Naive thymus-derived CD8-positive, alpha-beta T cell (primary cell): ENCODE measurements around the gene REC114. TPM values are rescaled to one million over a fixed set of nuclear protein-coding genes. Genes with fewer than 3 reads are reported as not detected.
"Not testable (repeated sequence)": the region's sequence is repeated elsewhere in the genome, so short reads cannot be mapped to it uniquely, and the experiment has no call there.

ENCODE experiments used
- ATAC-seq, 2 donors: fragments of 150-1000 bp; cut with Tn5 transposase in 1 of 2; sonication (Bioruptor Pico), chemical (Tn5 transposase) in 1 of 2; 1 replicate in 1 of 2; 2 replicates in 1 of 2; pipeline ENCODE4 v1.10.0; 2021; ENCODE audit warnings: mild to moderate bottlenecking in 2 of 2, moderate library complexity in 2 of 2
- POLR2A ChIA-PET: fragments of 350-600 bp; sonication (Branson Sonifier 250); formaldehyde crosslinking; loops from one replicate; lab custom pipeline; 2021; ENCODE audit warnings: antibody characterized with exemption; lab: Charles Lee
- DNase-seq, 10 donors: peaks; one replicate each; pipeline versions ENCODE4 v3.0.0 to v3.0.0-alpha.2; 2020 to 2022
- H3K27ac Mint-ChIP-seq, 10 donors: one replicate each; pipeline ENCODE4 v1.8.0; 2020 to 2022; ENCODE audit warnings: mild to moderate bottlenecking in 10 of 10, mixed read lengths in 10 of 10, moderate library complexity in 4 of 10, inconsistent platforms in 1 of 10
- H3K27me3 Mint-ChIP-seq, 5 donors: one replicate each; pipeline ENCODE4 v1.8.0; 2021 to 2022; ENCODE audit warnings: mixed read lengths in 5 of 5
- H3K36me3 Mint-ChIP-seq, 3 donors: one replicate each; pipeline ENCODE4 v1.8.0; 2020 to 2022; ENCODE audit warnings: mixed read lengths in 3 of 3, mild to moderate bottlenecking in 2 of 3, inconsistent platforms in 1 of 3
- H3K4me1 Mint-ChIP-seq, 4 donors: one replicate each; pipeline ENCODE4 v1.8.0; 2021 to 2022; ENCODE audit warnings: mixed read lengths in 4 of 4
- H3K4me3 Mint-ChIP-seq, 10 donors: one replicate each; pipeline ENCODE4 v1.8.0; 2020 to 2022; ENCODE audit warnings: mild to moderate bottlenecking in 10 of 10, mixed read lengths in 10 of 10, moderate library complexity in 6 of 10, inconsistent platforms in 1 of 10
- H3K9me3 Mint-ChIP-seq, 9 donors: one replicate each; pipeline ENCODE4 v1.8.0; 2020 to 2022; ENCODE audit warnings: mixed read lengths in 9 of 9, mild to moderate bottlenecking in 3 of 9, inconsistent platforms in 1 of 9, moderate library complexity in 1 of 9
- polyA plus RNA-seq, 3 donors: library from polyadenylated mRNA; unstranded; fragments of 300-500 nt; fragmentation: Illumina TruSeq; gene quantifications; one replicate each; pipeline ENCODE4 v1.2.3, GENCODE V29; 2021
- total RNA-seq, 8 experiments: library from RNA in 2 of 8; stranded (reverse) in 2 of 8; gene quantifications; one replicate each; pipeline ENCODE4 v1.2.3 and lab custom pipeline; 2021 to 2026

Gene REC114
- total and polyA plus RNA-seq, 5 experiments from 2014 or later: 0.32 TPM; not detected in 4

- POLR2A ChIA-PET: no interaction called here
- Mint-ChIP-seq H3K36me3 (peaks cover 0 to 7% (median 3%) of the 10 kb centered on the region in 3 donors), H3K4me1 (no peaks in the 10 kb centered on the region)
Observed at GRCh38 chr15:73541479-73541878, 98.5 kb downstream of the REC114 start.

GRCh38 chr15:73548925-73549324 lies 106.0 kb downstream of the REC114 start:
- H3K9me3 Mint-ChIP-seq, ATAC-seq, H3K27me3 Mint-ChIP-seq, POLR2A ChIA-PET, H3K27ac Mint-ChIP-seq, H3K36me3 Mint-ChIP-seq, H3K4me1 Mint-ChIP-seq, H3K4me3 Mint-ChIP-seq, DNase-seq: not testable (repeated sequence)

More at GRCh38 chr15:73541479-73541878, 98.5 kb downstream of the REC114 start:
- DNase-seq (no peak), ATAC-seq (no peak)
- Mint-ChIP-seq H3K27ac (no peak overlapping the region), H3K9me3 (no peaks in the 10 kb centered on the region), H3K4me3 (no peak overlapping the region), H3K27me3 (peaks cover 0 to 8% (median 2%) of the 10 kb centered on the region in 5 donors)

GRCh38 chr15:73550190-73550589 lies 107.2 kb downstream of the REC114 start:
- H3K9me3 Mint-ChIP-seq: no peaks in the 10 kb centered on the region
- no peak overlapping the region for H3K4me3 Mint-ChIP-seq
- no peak for DNase-seq
- no peak overlapping the region for H3K27ac Mint-ChIP-seq
- peaks cover 0 to 4% (median 2%) of the 10 kb centered on the region in 5 donors for H3K27me3 Mint-ChIP-seq
- no peak for ATAC-seq
- peaks cover 0 to 4% (median 1%) of the 10 kb centered on the region in 3 donors for H3K36me3 Mint-ChIP-seq
- no peaks in the 10 kb centered on the region for H3K4me1 Mint-ChIP-seq
- POLR2A ChIA-PET: no interaction called here

- no peaks in the 10 kb centered on the region for H3K27me3 Mint-ChIP-seq
- no peaks in the 10 kb centered on the region for H3K9me3 Mint-ChIP-seq
- H3K36me3 Mint-ChIP-seq: peaks cover 0 to 38% (median 12%) of the 10 kb centered on the region in 3 donors
- peak overlapping the region in 1 of 10 donors; percentile 11 for H3K27ac Mint-ChIP-seq
- no peak for DNase-seq
- no peak overlapping the region for H3K4me3 Mint-ChIP-seq
- H3K4me1 Mint-ChIP-seq: no peaks in the 10 kb centered on the region
- ATAC-seq: no peak
- POLR2A ChIA-PET: no interaction called here
Observed at GRCh38 chr15:73555080-73555479, 112.1 kb downstream of the REC114 start.

- ATAC-seq: no peak
- Mint-ChIP-seq H3K4me3 (no peak overlapping the region), H3K9me3 (no peaks in the 10 kb centered on the region), H3K27ac (no peak overlapping the region), H3K27me3 (no peaks in the 10 kb centered on the region), H3K4me1 (no peaks in the 10 kb centered on the region), H3K36me3 (peaks cover 0 to 64% (median 15%) of the 10 kb centered on the region in 3 donors)
- POLR2A ChIA-PET: no interaction called here
- DNase-seq: no peak
Observed at GRCh38 chr15:73558529-73558928, 115.6 kb downstream of the REC114 start.

- peak; percentile 45 to 56 for ATAC-seq
- peak in 5 of 10 donors; percentile 13 to 40 (median 22) for DNase-seq
- Mint-ChIP-seq H3K36me3 (peaks cover 0 to 82% (median 15%) of the 10 kb centered on the region in 3 donors), H3K4me3 (no peak overlapping the region), H3K27ac (no peak overlapping the region), H3K27me3 (no peaks in the 10 kb centered on the region), H3K4me1 (peaks cover 0 to 5% (median 0%) of the 10 kb centered on the region in 4 donors), H3K9me3 (no peaks in the 10 kb centered on the region)
- POLR2A ChIA-PET: no interaction called here
Observed at GRCh38 chr15:73560501-73561117, 117.6 kb downstream of the REC114 start.

- H3K4me3 Mint-ChIP-seq: no peak overlapping the region
- H3K27ac Mint-ChIP-seq: peak overlapping the region in 4 of 10 donors; percentile 17 to 66 (median 44)
- DNase-seq: no peak
Observed at GRCh38 chr15:73564255-73564654, 121.3 kb downstream of the REC114 start.

GRCh38 chr15:73567020-73567419 lies 124.1 kb downstream of the REC114 start:
- POLR2A ChIA-PET: no interaction called here
- no peak overlapping the region for H3K4me3 Mint-ChIP-seq
- H3K36me3 Mint-ChIP-seq: peaks cover 8 to 92% (median 20%) of the 10 kb centered on the region in 3 donors
- DNase-seq (no peak), ATAC-seq (no peak)
- no peaks in the 10 kb centered on the region for H3K9me3 Mint-ChIP-seq
- H3K27ac Mint-ChIP-seq: peak overlapping the region in 3 of 10 donors; percentile 1 to 20 (median 5)
- H3K27me3 Mint-ChIP-seq: no peaks in the 10 kb centered on the region
- H3K4me1 Mint-ChIP-seq: peaks cover 0 to 9% (median 0%) of the 10 kb centered on the region in 4 donors

More at GRCh38 chr15:73564255-73564654, 121.3 kb downstream of the REC114 start:
- H3K9me3 Mint-ChIP-seq: no peaks in the 10 kb centered on the region
- no peaks in the 10 kb centered on the region for H3K27me3 Mint-ChIP-seq
- POLR2A ChIA-PET: no interaction called here
- peaks cover 0 to 5% (median 0%) of the 10 kb centered on the region in 4 donors for H3K4me1 Mint-ChIP-seq
- no peak for ATAC-seq
- H3K36me3 Mint-ChIP-seq: peaks cover 0 to 83% (median 11%) of the 10 kb centered on the region in 3 donors

- POLR2A ChIA-PET: no interaction called here
- peaks cover 0 to 9% (median 0%) of the 10 kb centered on the region in 4 donors for H3K4me1 Mint-ChIP-seq
- H3K36me3 Mint-ChIP-seq: peaks cover 11 to 93% (median 21%) of the 10 kb centered on the region in 3 donors
- no peak overlapping the region for H3K4me3 Mint-ChIP-seq
- H3K27ac Mint-ChIP-seq: peak overlapping the region in 1 of 10 donors; percentile 71
- ATAC-seq (no peak), DNase-seq (no peak)
- H3K9me3 Mint-ChIP-seq: no peaks in the 10 kb centered on the region
- H3K27me3 Mint-ChIP-seq: no peaks in the 10 kb centered on the region
Observed at GRCh38 chr15:73568564-73569280, 125.8 kb downstream of the REC114 start.

- POLR2A ChIA-PET: no interaction called here
- Mint-ChIP-seq H3K4me3 (no peak overlapping the region), H3K4me1 (peaks cover 0 to 10% (median 0%) of the 10 kb centered on the region in 4 donors), H3K36me3 (peaks cover 11 to 93% (median 24%) of the 10 kb centered on the region in 3 donors), H3K27me3 (no peaks in the 10 kb centered on the region), H3K27ac (no peak overlapping the region), H3K9me3 (no peaks in the 10 kb centered on the region)
- ATAC-seq (no peak), DNase-seq (no peak)
Observed at GRCh38 chr15:73569361-73569760, 126.4 kb downstream of the REC114 start.

- Mint-ChIP-seq H3K4me3 (no peak overlapping the region), H3K36me3 (peaks cover 11 to 91% (median 24%) of the 10 kb centered on the region in 3 donors), H3K9me3 (no peaks in the 10 kb centered on the region), H3K27me3 (no peaks in the 10 kb centered on the region), H3K27ac (peak overlapping the region in 2 of 10 donors; percentile 19 to 21), H3K4me1 (peaks cover 0 to 5% (median 0%) of the 10 kb centered on the region in 4 donors)
- DNase-seq (no peak), ATAC-seq (no peak)
- POLR2A ChIA-PET: no interaction called here
Observed at GRCh38 chr15:73570355-73571032, 127.5 kb downstream of the REC114 start.

- Mint-ChIP-seq H3K4me1 (peaks cover 0 to 5% (median 0%) of the 10 kb centered on the region in 4 donors), H3K27ac (peak overlapping the region in 1 of 10 donors; percentile 47), H3K36me3 (peaks cover 11 to 92% (median 27%) of the 10 kb centered on the region in 3 donors), H3K9me3 (no peaks in the 10 kb centered on the region), H3K27me3 (no peaks in the 10 kb centered on the region), H3K4me3 (no peak overlapping the region)
- ATAC-seq (no peak), DNase-seq (no peak)
- POLR2A ChIA-PET: no interaction called here
Observed at GRCh38 chr15:73571346-73571745, 128.4 kb downstream of the REC114 start.
